ENCODE data around the gene RAPSN. TPM values are rescaled to one million over a fixed set of nuclear protein-coding genes. Genes with fewer than 3 reads are reported as not detected.

The RAPSN gene
- total RNA-seq, 4 donors from 2014 or later: 0.38 TPM; not detected in 3

DNA sequence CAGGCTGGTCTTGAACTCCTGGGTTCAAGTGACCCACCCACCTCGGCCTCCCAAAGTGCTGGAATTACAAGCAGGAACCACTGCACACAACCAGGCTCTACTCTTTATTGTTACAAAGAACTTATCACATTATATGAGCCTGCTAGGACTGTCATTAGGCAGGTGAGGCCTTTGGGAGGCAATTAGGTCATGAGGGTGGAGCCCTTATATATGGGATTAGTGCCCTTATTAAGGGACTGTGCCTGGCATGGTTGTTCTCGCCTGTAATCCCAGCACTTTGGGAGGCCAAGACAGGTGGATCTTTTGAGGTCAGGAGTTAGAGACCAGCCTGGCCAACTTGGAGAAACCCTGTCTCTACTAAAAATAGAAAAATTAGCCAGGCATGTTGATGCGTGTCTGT lies 12.2 kb downstream of the RAPSN start:
- no peak for DNase-seq
- no peaks in the 10 kb centered on the region for H3K36me3 ChIP-seq
- no peaks in the 10 kb centered on the region for H3K27me3 ChIP-seq
- no peak overlapping the region for H3K4me3 ChIP-seq
- no peak for TF ChIP-seq POLR2A (IDR thresholded peaks at IDR 0.05)
- TF ChIP-seq, protein P1, sequence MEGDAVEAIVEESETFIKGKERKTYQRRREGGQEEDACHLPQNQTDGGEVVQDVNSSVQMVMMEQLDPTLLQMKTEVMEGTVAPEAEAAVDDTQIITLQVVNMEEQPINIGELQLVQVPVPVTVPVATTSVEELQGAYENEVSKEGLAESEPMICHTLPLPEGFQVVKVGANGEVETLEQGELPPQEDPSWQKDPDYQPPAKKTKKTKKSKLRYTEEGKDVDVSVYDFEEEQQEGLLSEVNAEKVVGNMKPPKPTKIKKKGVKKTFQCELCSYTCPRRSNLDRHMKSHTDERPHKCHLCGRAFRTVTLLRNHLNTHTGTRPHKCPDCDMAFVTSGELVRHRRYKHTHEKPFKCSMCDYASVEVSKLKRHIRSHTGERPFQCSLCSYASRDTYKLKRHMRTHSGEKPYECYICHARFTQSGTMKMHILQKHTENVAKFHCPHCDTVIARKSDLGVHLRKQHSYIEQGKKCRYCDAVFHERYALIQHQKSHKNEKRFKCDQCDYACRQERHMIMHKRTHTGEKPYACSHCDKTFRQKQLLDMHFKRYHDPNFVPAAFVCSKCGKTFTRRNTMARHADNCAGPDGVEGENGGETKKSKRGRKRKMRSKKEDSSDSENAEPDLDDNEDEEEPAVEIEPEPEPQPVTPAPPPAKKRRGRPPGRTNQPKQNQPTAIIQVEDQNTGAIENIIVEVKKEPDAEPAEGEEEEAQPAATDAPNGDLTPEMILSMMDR (IDR thresholded peaks at IDR 0.05): no peak
- H3K9me3 ChIP-seq: no peaks in the 10 kb centered on the region
- intact Hi-C loops (cut with DNase I): no loop called here
- peaks cover 0 to 15% (median 4%) of the 10 kb centered on the region in 3 donors for H3K4me1 ChIP-seq
- no peak overlapping the region for H3K27ac ChIP-seq
- WGBS, 2 donors: 90 to 94% methylated on average over 2 to 3 of the region's 3 CpGs

DNA sequence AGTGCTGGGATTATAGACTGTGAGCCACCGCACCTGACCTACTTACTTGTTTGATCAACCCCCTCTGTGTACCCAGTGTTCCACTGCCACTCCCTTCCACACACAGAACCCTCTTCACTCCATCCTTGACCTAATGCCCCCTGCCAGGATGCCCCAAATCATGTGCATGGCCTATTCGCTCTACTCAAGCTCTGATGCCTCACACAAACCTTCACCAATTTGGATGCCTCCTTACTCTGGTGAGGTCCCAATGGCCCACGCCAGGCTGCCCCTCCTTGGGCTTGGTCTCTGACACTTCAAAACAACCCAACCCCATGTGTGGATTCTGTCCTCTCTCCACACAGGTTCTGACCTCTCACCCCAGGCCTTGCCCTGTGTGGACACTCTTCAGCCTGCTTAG lies 13.2 kb downstream of the RAPSN start:
- Histone ChIP-seq H3K4me3 (no peak overlapping the region), H3K27me3 (no peaks in the 10 kb centered on the region), H3K9me3 (no peaks in the 10 kb centered on the region), H3K4me1 (peaks cover 0 to 15% (median 4%) of the 10 kb centered on the region in 3 donors), H3K27ac (no peak overlapping the region), H3K36me3 (no peaks in the 10 kb centered on the region)
- intact Hi-C loops (cut with DNase I): no loop called here
- 93 to 100% methylated on average over 3 of the region's 3 CpGs for WGBS, 2 donors
- TF ChIP-seq, protein P1 (IDR thresholded peaks at IDR 0.05): no peak
- no peak for TF ChIP-seq POLR2A (IDR thresholded peaks at IDR 0.05)
- DNase-seq: no peak

DNA sequence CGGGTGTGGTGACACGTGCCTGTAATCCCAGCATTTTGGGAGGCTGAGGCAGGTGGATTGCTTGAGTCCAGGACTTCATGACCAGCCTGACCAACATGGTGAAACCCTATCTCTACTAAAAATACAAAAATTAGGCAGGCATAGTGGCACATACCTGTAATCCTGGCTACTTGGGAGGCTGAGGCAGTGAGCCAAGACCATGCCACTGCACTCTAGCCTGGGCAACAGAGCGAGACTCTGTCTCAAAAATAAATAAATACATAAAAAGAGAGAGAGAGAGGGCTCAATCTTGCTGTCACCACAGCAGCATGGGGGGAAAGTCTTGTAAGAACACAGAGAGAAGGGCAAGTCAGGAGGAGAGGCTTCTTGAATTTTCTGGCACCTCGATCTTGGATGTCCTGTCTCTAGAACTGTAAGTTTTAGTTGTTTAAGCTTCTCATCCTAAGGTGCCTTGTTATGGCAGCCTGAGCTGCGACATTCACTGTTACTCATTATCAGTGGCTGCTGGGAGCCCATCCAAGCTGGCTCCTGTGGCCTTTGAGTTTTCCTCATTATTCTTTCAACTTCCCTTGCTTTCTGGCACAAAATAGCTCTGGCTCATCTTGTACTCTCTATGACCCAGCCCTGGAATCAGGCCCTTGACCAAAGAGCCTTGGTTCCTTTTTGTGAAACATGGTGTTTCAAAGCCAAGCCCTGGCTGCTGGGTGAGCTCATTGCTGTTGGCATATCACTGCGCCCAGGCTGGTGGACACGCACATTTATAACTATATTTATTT lies 14.7 kb downstream of the RAPSN start:
- no peaks in the 10 kb centered on the region for H3K36me3 ChIP-seq
- DNase-seq: no peak
- no peak for TF ChIP-seq POLR2A (IDR thresholded peaks at IDR 0.05)
- TF ChIP-seq, protein P1 (IDR thresholded peaks at IDR 0.05): no peak
- H3K27ac ChIP-seq: peak overlapping the region in 3 of 4 donors; percentile 34 to 51 (median 44)
- WGBS, 2 donors: 57 to 60% methylated on average over 7 of the region's 7 CpGs
- H3K9me3 ChIP-seq: no peaks in the 10 kb centered on the region
- intact Hi-C loops (cut with DNase I): no loop called here
- peaks cover 0 to 15% (median 4%) of the 10 kb centered on the region in 3 donors for H3K4me1 ChIP-seq
- H3K27me3 ChIP-seq: no peaks in the 10 kb centered on the region
- H3K4me3 ChIP-seq: no peak overlapping the region

DNA sequence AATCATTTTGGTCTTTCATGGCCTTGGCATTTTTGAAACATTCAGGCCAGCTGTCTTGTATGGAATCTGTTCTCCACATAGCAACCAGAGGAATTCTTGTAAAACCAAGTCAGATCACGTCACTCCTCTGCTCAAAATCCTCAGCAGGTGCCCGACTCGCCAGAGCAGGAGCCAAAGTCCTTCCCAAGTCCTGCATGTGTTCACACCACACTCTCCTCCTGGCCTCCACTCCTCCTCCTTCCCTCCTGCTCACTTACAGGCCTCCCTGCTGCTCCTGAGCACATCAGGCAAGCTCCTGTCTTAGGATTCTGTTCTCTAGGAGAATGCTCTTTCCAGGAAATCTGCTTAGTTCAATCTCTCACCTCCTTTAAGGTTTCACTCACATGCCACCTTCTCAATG lies 15.8 kb downstream of the RAPSN start:
- TF ChIP-seq, protein P1 (IDR thresholded peaks at IDR 0.05): no peak
- TF ChIP-seq POLR2A (IDR thresholded peaks at IDR 0.05): no peak
- no peak for DNase-seq

DNA sequence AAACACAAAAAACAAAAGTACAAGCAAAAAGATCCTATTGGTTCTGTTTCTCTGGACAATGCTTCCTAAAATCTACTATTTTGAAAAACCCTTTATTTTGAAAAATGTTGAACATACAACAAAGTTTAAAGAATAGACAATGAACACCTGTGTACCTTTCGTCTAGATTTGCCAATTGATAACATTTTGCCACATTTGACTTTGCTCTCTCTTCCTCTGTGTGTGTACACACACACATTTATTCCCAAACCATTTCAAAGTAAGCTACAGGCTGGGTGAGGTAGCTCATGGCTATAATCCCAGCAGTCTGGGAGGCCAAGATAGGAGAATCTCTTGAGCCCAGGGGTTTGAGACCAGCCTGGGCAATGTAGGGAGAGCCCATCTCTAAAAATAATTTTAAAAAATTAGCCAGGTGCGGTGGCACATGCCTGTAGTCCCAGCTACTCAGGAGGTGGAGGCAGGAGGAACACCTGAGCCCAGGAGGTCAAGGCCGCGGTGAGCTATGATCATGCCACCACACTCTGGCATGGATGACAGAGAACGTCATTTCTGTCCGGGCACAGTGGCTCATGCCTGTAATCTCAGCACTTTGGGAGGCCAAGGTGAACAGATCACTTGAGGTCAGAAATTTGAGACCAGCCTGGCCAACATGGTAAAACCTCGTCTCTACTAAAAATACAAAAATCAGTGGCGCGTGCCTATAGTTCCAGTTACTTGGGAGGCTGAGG lies 17.4 kb downstream of the RAPSN start:
- Histone ChIP-seq H3K27me3 (no peaks in the 10 kb centered on the region), H3K9me3 (no peaks in the 10 kb centered on the region)
- 71 to 94% methylated on average over 3 to 4 of the region's 9 CpGs for WGBS, 2 donors

More for the DNA sequence above, 15.8 kb downstream of the RAPSN start:
- Histone ChIP-seq H3K9me3 (no peaks in the 10 kb centered on the region), H3K4me3 (no peak overlapping the region), H3K4me1 (peaks cover 0 to 15% (median 4%) of the 10 kb centered on the region in 3 donors), H3K27ac (no peak overlapping the region), H3K36me3 (no peaks in the 10 kb centered on the region), H3K27me3 (no peaks in the 10 kb centered on the region)
- WGBS, 2 donors: 67 to 71% methylated on average over 3 of the region's 3 CpGs
- intact Hi-C loops (cut with DNase I): no loop called here

More for the DNA sequence above, 17.4 kb downstream of the RAPSN start:
- Histone ChIP-seq H3K4me1 (peaks cover 0 to 17% (median 4%) of the 10 kb centered on the region in 3 donors), H3K36me3 (no peaks in the 10 kb centered on the region), H3K27ac (no peak overlapping the region), H3K4me3 (no peak overlapping the region)
- no peak for TF ChIP-seq POLR2A (IDR thresholded peaks at IDR 0.05)
- TF ChIP-seq, protein P1 (IDR thresholded peaks at IDR 0.05): no peak
- no peak for DNase-seq
- intact Hi-C loops (cut with DNase I): no loop called here
